Trophoblast cell (in vitro differentiated cells and primary cell): ENCODE measurements around the gene ZNF407.

Experiments
- DNase-seq, 2 donors: peaks; one replicate each; pipeline ENCODE4 v3.0.0-alpha.2; 2016
- H2AFZ ChIP-seq: 2 replicates; pipeline ENCODE4 v1.6.1; 2013; ENCODE audit warnings: low read length, moderate library complexity, mild to moderate bottlenecking; ENCODE audit not compliant: insufficient read depth, poor library complexity
- H2AK5ac ChIP-seq: 2 replicates; pipeline ENCODE4 v1.6.1; 2013; ENCODE audit warnings: mild to moderate bottlenecking, low read length
- H2BK120ac ChIP-seq: 2 replicates; pipeline ENCODE4 v1.6.1; 2013; ENCODE audit warnings: low read length, mild to moderate bottlenecking, moderate library complexity; ENCODE audit not compliant: insufficient read depth, poor library complexity
- H2BK12ac ChIP-seq: 2 replicates; pipeline ENCODE4 v1.6.1; 2013; ENCODE audit warnings: mild to moderate bottlenecking, low read length, moderate library complexity
- H2BK5ac ChIP-seq: 2 replicates; pipeline ENCODE4 v1.6.1; 2013; ENCODE audit warnings: low read length, low read depth, moderate library complexity, mild to moderate bottlenecking; ENCODE audit not compliant: poor library complexity
- H3K14ac ChIP-seq: 2 replicates; pipeline ENCODE4 v1.6.1; 2013; ENCODE audit warnings: mild to moderate bottlenecking, low read length
- H3K18ac ChIP-seq: 2 replicates; pipeline ENCODE4 v1.6.1; 2013; ENCODE audit warnings: mild to moderate bottlenecking, low read length
- H3K23ac ChIP-seq: 2 replicates; pipeline ENCODE4 v1.6.1; 2013; ENCODE audit warnings: low read length
- H3K27ac ChIP-seq: 2 replicates; pipeline ENCODE4 v1.5.1; 2013; ENCODE audit warnings: low read depth, mild to moderate bottlenecking, inconsistent platforms, low read length, moderate library complexity
- H3K27me3 ChIP-seq: 2 replicates; pipeline ENCODE4 v1.6.1; 2013; ENCODE audit warnings: inconsistent platforms, mild to moderate bottlenecking, low read length, moderate library complexity; ENCODE audit not compliant: insufficient read depth
- H3K36me3 ChIP-seq, 2 experiments: 1 replicate in 1 of 2; 2 replicates in 1 of 2; pipeline ENCODE4 v1.6.1; 2013; ENCODE audit warnings: low read length in 2 of 2, mild to moderate bottlenecking in 2 of 2, moderate library complexity in 1 of 2; ENCODE audit not compliant: insufficient read depth in 2 of 2, control insufficient read depth in 1 of 2
- H3K4ac ChIP-seq: 2 replicates; pipeline ENCODE4 v1.6.1; 2013; ENCODE audit warnings: low read depth, mild to moderate bottlenecking, low read length, moderate library complexity
- H3K4me1 ChIP-seq, 2 experiments: 1 replicate in 1 of 2; 2 replicates in 1 of 2; pipeline ENCODE4 v1.6.1; 2013; ENCODE audit warnings: low read length in 2 of 2, mild to moderate bottlenecking in 2 of 2, moderate library complexity in 1 of 2; ENCODE audit not compliant: insufficient read depth in 2 of 2, control insufficient read depth in 1 of 2
- H3K4me2 ChIP-seq: 2 replicates; pipeline ENCODE4 v1.6.1; 2013; ENCODE audit warnings: inconsistent platforms, mild to moderate bottlenecking, low read length, moderate library complexity
- H3K4me3 ChIP-seq: 2 replicates; pipeline ENCODE4 v1.5.1; 2013; ENCODE audit warnings: mild to moderate bottlenecking, low read depth, low read length, inconsistent platforms
- H3K79me1 ChIP-seq: one replicate; pipeline ENCODE4 v1.6.1; 2013; ENCODE audit warnings: low read length
- H3K79me2 ChIP-seq: 2 replicates; pipeline ENCODE4 v1.6.1; 2013; ENCODE audit warnings: low read length, mild to moderate bottlenecking; ENCODE audit not compliant: control insufficient read depth, insufficient read depth, poor library complexity
- H3K9ac ChIP-seq: 2 replicates; pipeline ENCODE4 v1.6.1; 2013; ENCODE audit warnings: mild to moderate bottlenecking, low read length
- H3K9me3 ChIP-seq: 2 replicates; pipeline ENCODE4 v1.6.1; 2013; ENCODE audit warnings: low read depth, mild to moderate bottlenecking, control low read depth, inconsistent platforms, low read length; ENCODE audit not compliant: insufficient read depth
- H4K12ac ChIP-seq: 2 replicates; pipeline ENCODE4 v1.6.1; 2013; ENCODE audit warnings: low read depth, mild to moderate bottlenecking, low read length, moderate library complexity
- H4K8ac ChIP-seq: 2 replicates; pipeline ENCODE4 v1.6.1; 2013; ENCODE audit warnings: low read depth, mild to moderate bottlenecking, low read length, moderate library complexity
- H4K91ac ChIP-seq: one replicate; pipeline ENCODE4 v1.6.1; 2013; ENCODE audit warnings: low read depth, mild to moderate bottlenecking, low read length, moderate library complexity
- WGBS: extraction: QIAGEN DNeasy Blood & Tissue Kit; methylation state at CpG from one replicate; pipeline ENCODE4 v1.1.7; 2013; ENCODE audit warnings: missing lambda C conversion rate; ENCODE audit not compliant: insufficient read length, insufficient coverage; ENCODE audit errors: extremely low coverage; 5-methylcytosine and 5-hydroxymethylcytosine counted together

The ZNF407 gene

DNA sequence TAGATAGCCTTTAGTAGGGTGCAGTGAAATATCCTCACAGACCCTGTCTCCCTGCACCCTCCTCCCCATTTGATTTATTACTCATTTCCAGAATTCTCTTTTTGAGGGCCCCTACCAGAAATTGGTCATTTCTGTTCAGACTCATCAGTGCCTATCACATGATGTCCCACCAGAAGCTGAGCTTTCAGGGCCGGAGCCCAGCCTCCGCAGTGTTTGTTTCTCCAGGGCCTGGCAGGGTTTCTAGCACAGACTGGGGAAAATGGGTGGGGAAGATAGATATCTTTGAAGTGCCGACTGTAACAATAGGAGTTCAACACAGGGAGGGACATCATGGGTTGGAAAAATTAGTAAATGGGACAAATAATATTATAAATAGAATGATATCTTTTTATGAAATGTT lies 403.2 kb downstream of the ZNF407 start:
- whole genome bisulfite sequencing, result no CpG with 5 or more reads among the region's 3 CpGs
- H3K27ac ChIP-seq, result no peak overlapping the region
- H3K9ac ChIP-seq, result no peak overlapping the region
- H4K91ac ChIP-seq, result no peak overlapping the region
- H3K79me2 ChIP-seq, result no peaks in the 10 kb centered on the region
- H3K4me2 ChIP-seq, result no peak overlapping the region
- no peak overlapping the region for H3K14ac ChIP-seq
- H3K9me3 ChIP-seq, result no peaks in the 10 kb centered on the region
- no peak overlapping the region for H2BK5ac ChIP-seq
- no peaks in the 10 kb centered on the region for H3K27me3 ChIP-seq
- no peak overlapping the region for H2BK120ac ChIP-seq
- no peaks in the 10 kb centered on the region for H3K79me1 ChIP-seq
- no peak overlapping the region for H3K23ac ChIP-seq
- H3K4ac ChIP-seq, result no peak overlapping the region
- H2AK5ac ChIP-seq, result no peak overlapping the region
- no peak overlapping the region for H3K4me3 ChIP-seq
- no peak overlapping the region for H2AFZ ChIP-seq
- no peak overlapping the region for H2BK12ac ChIP-seq
- no peaks in the 10 kb centered on the region for H3K36me3 ChIP-seq
- H3K18ac ChIP-seq, result no peak overlapping the region
- no peaks in the 10 kb centered on the region for H3K4me1 ChIP-seq
- no peak overlapping the region for H4K12ac ChIP-seq
- no peak overlapping the region for H4K8ac ChIP-seq
- no peak for DNase-seq

DNA sequence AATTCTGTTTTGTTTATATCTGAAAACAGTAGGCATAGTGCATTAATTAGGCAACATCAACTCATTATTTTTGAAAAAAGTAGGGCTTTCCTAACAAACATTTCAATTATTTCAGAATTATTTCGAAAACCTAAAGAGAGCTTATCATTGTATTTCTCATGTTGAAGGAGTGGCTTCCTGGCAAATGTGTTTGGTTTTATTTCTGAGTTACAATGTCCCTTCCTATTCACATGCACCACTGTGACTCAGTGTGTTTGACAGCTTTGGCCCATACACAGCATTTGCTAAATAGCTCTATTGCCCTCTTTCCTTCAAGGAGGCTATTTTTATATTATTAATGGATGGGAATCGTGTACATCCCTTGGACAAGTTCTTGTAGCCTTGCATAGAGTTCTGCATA lies 405.4 kb downstream of the ZNF407 start:
- Histone ChIP-seq H3K4me3 (no peak overlapping the region), H2AFZ (no peak overlapping the region), H3K9me3 (no peaks in the 10 kb centered on the region), H3K23ac (no peak overlapping the region), H3K36me3 (no peaks in the 10 kb centered on the region), H3K27me3 (no peaks in the 10 kb centered on the region), H3K18ac (no peak overlapping the region), H3K14ac (no peak overlapping the region), H2BK5ac (no peak overlapping the region), H4K91ac (no peak overlapping the region), H4K12ac (no peak overlapping the region), H3K4ac (no peak overlapping the region), H3K79me1 (no peaks in the 10 kb centered on the region), H3K79me2 (no peaks in the 10 kb centered on the region), H3K4me1 (no peaks in the 10 kb centered on the region), H3K27ac (no peak overlapping the region), H2AK5ac (no peak overlapping the region), H2BK12ac (no peak overlapping the region), H4K8ac (no peak overlapping the region), H3K9ac (no peak overlapping the region), H3K4me2 (no peak overlapping the region), H2BK120ac (no peak overlapping the region)
- DNase-seq, result no peak
- WGBS, result no CpG with 5 or more reads among the region's 2 CpGs

DNA sequence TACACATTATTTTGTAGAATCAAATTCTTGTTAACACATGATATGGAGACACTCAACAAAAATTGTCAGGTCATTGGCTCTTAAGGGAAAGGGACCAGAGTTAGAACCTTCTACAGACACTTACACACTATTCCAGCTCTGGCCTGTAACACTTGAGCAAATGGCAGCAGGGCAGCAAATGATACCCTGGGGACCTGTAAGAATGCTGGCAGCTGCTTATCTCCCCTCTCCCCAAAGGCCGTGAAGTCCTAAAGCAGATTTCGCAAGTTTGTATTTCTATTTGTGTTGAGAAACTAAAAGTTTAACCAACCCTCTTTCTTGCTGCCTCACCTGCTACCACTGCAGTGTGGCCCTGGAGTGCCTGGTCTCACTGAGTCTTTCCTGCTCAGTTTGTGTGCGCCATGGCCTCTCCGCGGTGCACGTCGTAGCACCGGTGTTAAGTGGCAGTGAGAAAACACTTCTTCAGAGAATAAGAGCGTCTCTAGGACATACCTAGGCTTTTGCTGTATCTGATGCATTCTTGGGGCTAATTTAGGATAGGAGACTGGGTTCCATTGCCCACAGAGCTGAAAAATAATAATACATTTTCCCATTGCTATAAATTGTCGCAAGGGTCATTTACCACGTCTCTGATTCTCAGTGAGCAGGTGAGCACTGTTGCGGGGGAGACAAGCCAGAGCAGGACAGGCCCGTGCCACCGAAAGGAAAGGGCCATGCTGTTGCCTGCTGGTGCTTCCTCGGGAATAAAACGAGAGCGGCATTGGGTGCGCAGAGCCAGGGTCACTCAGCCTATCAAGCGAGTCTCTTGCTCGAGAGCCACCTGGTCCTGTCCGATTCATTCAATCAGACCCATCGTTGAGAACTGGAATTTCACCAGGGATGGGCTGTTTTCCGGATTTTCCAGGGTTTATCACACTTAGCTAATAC lies 406.4 kb downstream of the ZNF407 start:
- Histone ChIP-seq H3K4ac (no peak overlapping the region), H3K4me3 (no peak overlapping the region), H3K4me2 (no peak overlapping the region), H3K23ac (no peak overlapping the region), H3K27ac (no peak overlapping the region), H3K14ac (no peak overlapping the region), H3K4me1 (no peaks in the 10 kb centered on the region), H3K27me3 (no peaks in the 10 kb centered on the region), H3K36me3 (no peaks in the 10 kb centered on the region), H4K91ac (no peak overlapping the region), H3K79me2 (no peaks in the 10 kb centered on the region), H4K12ac (no peak overlapping the region), H2BK12ac (no peak overlapping the region), H2BK120ac (no peak overlapping the region), H2BK5ac (no peak overlapping the region), H3K79me1 (no peaks in the 10 kb centered on the region), H3K18ac (no peak overlapping the region), H4K8ac (no peak overlapping the region), H2AFZ (no peak overlapping the region), H2AK5ac (no peak overlapping the region), H3K9me3 (no peaks in the 10 kb centered on the region), H3K9ac (no peak overlapping the region)
- no CpG with 5 or more reads among the region's 23 CpGs for WGBS
- DNase-seq, result peak in 1 of 2 donors; percentile 15

DNA sequence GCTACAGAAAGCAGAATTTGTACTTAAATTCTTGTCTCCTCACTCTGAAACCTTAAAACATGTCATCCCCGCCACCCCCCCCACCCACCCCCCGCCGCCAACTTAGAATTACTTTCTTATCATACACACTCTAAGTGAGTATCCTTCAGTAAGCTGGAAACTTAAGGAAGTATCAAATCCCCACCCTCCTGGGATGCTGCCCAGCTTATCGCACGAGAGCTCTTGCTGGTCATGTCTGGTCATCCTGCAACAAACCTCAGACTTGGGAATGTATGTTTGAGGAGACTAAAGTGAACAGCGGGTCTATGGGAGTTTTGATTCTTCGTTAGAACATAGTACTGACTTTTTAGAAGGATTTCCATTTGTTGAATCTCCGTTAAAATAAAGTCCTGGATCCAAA lies 408.0 kb downstream of the ZNF407 start:
- H3K9me3 ChIP-seq, result no peaks in the 10 kb centered on the region
- no peak overlapping the region for H3K4ac ChIP-seq
- no peak overlapping the region for H2AFZ ChIP-seq
- H2AK5ac ChIP-seq, result no peak overlapping the region
- no peak overlapping the region for H3K23ac ChIP-seq
- no peak overlapping the region for H4K8ac ChIP-seq
- WGBS, result no CpG with 5 or more reads among the region's 8 CpGs
- H3K27ac ChIP-seq, result no peak overlapping the region
- H3K14ac ChIP-seq, result no peak overlapping the region
- no peak for DNase-seq
- H3K18ac ChIP-seq, result no peak overlapping the region
- no peaks in the 10 kb centered on the region for H3K27me3 ChIP-seq
- no peak overlapping the region for H3K4me3 ChIP-seq
- no peak overlapping the region for H3K4me2 ChIP-seq
- H3K36me3 ChIP-seq, result no peaks in the 10 kb centered on the region
- H3K79me1 ChIP-seq, result no peaks in the 10 kb centered on the region
- no peak overlapping the region for H3K9ac ChIP-seq
- no peak overlapping the region for H4K91ac ChIP-seq
- no peak overlapping the region for H2BK5ac ChIP-seq
- no peak overlapping the region for H2BK12ac ChIP-seq
- H3K79me2 ChIP-seq, result no peaks in the 10 kb centered on the region
- no peak overlapping the region for H2BK120ac ChIP-seq
- no peak overlapping the region for H4K12ac ChIP-seq
- H3K4me1 ChIP-seq, result no peaks in the 10 kb centered on the region
